ENCODE measurements around the gene PEX12.
"Not testable (repeated sequence)": the region's sequence is repeated elsewhere in the genome, so short reads cannot be mapped to it uniquely, and the experiment has no call there.

Gene PEX12

GRCh38 chr17:35578197-35578928, at the start of gene PEX12:
Gene PEX12 (minus strand): TSS chr17:35578571. CDS start chr17:35578021, 550 bp downstream.
- Mint-ChIP-seq H3K27me3 (ENCODE audit: low read depth) (no peaks in the 10 kb centered on the region), H3K4me3 (peak within 1 kb of the TSS; percentile 96), H3K36me3 (ENCODE audit: low read depth) (peaks cover 14% of the 10 kb centered on the region), H3K9me3 (no peaks in the 10 kb centered on the region), H3K27ac (peak within 1 kb of the TSS; percentile 96), H3K4me1 (ENCODE audit: low read depth) (peaks cover 14% of the 10 kb centered on the region)

- no peaks in the 10 kb centered on the region for H3K27me3 Mint-ChIP-seq (ENCODE audit: low read depth)
- peaks cover 5% of the 10 kb centered on the region for H3K4me1 Mint-ChIP-seq (ENCODE audit: low read depth)
- no peak overlapping the region for H3K4me3 Mint-ChIP-seq
- H3K9me3 Mint-ChIP-seq = no peaks in the 10 kb centered on the region
- peaks cover 36% of the 10 kb centered on the region for H3K36me3 Mint-ChIP-seq (ENCODE audit: low read depth)
- no peak overlapping the region for H3K27ac Mint-ChIP-seq
These were observed 49.0 kb upstream of the PEX12 start for GRCh38 chr17:35627417-35627816.

- H3K9me3 Mint-ChIP-seq = no peaks in the 10 kb centered on the region
- no peak overlapping the region for H3K27ac Mint-ChIP-seq
- no peak overlapping the region for H3K4me3 Mint-ChIP-seq
- no peaks in the 10 kb centered on the region for H3K4me1 Mint-ChIP-seq (ENCODE audit: low read depth)
- H3K27me3 Mint-ChIP-seq (ENCODE audit: low read depth) = no peaks in the 10 kb centered on the region
- peaks cover 20% of the 10 kb centered on the region for H3K36me3 Mint-ChIP-seq (ENCODE audit: low read depth)
These were observed 43.4 kb upstream of the PEX12 start for GRCh38 chr17:35621768-35622167.

- H3K27ac Mint-ChIP-seq = no peak overlapping the region
- H3K4me3 Mint-ChIP-seq = no peak overlapping the region
- no peaks in the 10 kb centered on the region for H3K9me3 Mint-ChIP-seq
- H3K4me1 Mint-ChIP-seq (ENCODE audit: low read depth) = no peaks in the 10 kb centered on the region
- peaks cover 11% of the 10 kb centered on the region for H3K36me3 Mint-ChIP-seq (ENCODE audit: low read depth)
- H3K27me3 Mint-ChIP-seq (ENCODE audit: low read depth) = no peaks in the 10 kb centered on the region
These were observed 40.3 kb upstream of the PEX12 start for GRCh38 chr17:35618628-35619027.

GRCh38 chr17:35617505-35617904, 39.1 kb upstream of the PEX12 start:
- Mint-ChIP-seq H3K27ac (no peak overlapping the region), H3K9me3 (no peaks in the 10 kb centered on the region), H3K4me1 (ENCODE audit: low read depth) (peaks cover 6% of the 10 kb centered on the region), H3K36me3 (ENCODE audit: low read depth) (peaks cover 16% of the 10 kb centered on the region), H3K27me3 (ENCODE audit: low read depth) (no peaks in the 10 kb centered on the region), H3K4me3 (no peak overlapping the region)

GRCh38 chr17:35616536-35616935, 38.2 kb upstream of the PEX12 start:
- no peak overlapping the region for H3K27ac Mint-ChIP-seq

GRCh38 chr17:35614810-35615209, 36.4 kb upstream of the PEX12 start:
- Mint-ChIP-seq H3K4me3 (no peak overlapping the region), H3K9me3 (no peaks in the 10 kb centered on the region), H3K27ac (no peak overlapping the region), H3K36me3 (ENCODE audit: low read depth) (peaks cover 22% of the 10 kb centered on the region), H3K4me1 (ENCODE audit: low read depth) (peaks cover 7% of the 10 kb centered on the region), H3K27me3 (ENCODE audit: low read depth) (no peaks in the 10 kb centered on the region)

More at GRCh38 chr17:35616536-35616935, 38.2 kb upstream of the PEX12 start:
- H3K4me3 Mint-ChIP-seq = no peak overlapping the region
- peaks cover 18% of the 10 kb centered on the region for H3K36me3 Mint-ChIP-seq (ENCODE audit: low read depth)
- no peaks in the 10 kb centered on the region for H3K9me3 Mint-ChIP-seq
- peaks cover 7% of the 10 kb centered on the region for H3K4me1 Mint-ChIP-seq (ENCODE audit: low read depth)
- no peaks in the 10 kb centered on the region for H3K27me3 Mint-ChIP-seq (ENCODE audit: low read depth)

- H3K27me3 Mint-ChIP-seq (ENCODE audit: low read depth) = no peaks in the 10 kb centered on the region
- no peak overlapping the region for H3K4me3 Mint-ChIP-seq
- no peaks in the 10 kb centered on the region for H3K9me3 Mint-ChIP-seq
- H3K4me1 Mint-ChIP-seq (ENCODE audit: low read depth) = peaks cover 7% of the 10 kb centered on the region
- H3K36me3 Mint-ChIP-seq (ENCODE audit: low read depth) = peaks cover 26% of the 10 kb centered on the region
- no peak overlapping the region for H3K27ac Mint-ChIP-seq
These were observed 34.7 kb upstream of the PEX12 start for GRCh38 chr17:35612924-35613521.

GRCh38 chr17:35610746-35611145, 32.4 kb upstream of the PEX12 start:
- not testable (repeated sequence) for H3K9me3 Mint-ChIP-seq; H3K4me3 Mint-ChIP-seq; H3K27me3 Mint-ChIP-seq (ENCODE audit: low read depth); H3K4me1 Mint-ChIP-seq (ENCODE audit: low read depth); H3K27ac Mint-ChIP-seq
- peaks cover 31% of the 10 kb centered on the region for H3K36me3 Mint-ChIP-seq (ENCODE audit: low read depth)

- H3K36me3 Mint-ChIP-seq (ENCODE audit: low read depth) = peaks cover 32% of the 10 kb centered on the region
- no peak overlapping the region for H3K4me3 Mint-ChIP-seq
- H3K9me3 Mint-ChIP-seq = no peaks in the 10 kb centered on the region
- peaks cover 7% of the 10 kb centered on the region for H3K4me1 Mint-ChIP-seq (ENCODE audit: low read depth)
- no peak overlapping the region for H3K27ac Mint-ChIP-seq
- no peaks in the 10 kb centered on the region for H3K27me3 Mint-ChIP-seq (ENCODE audit: low read depth)
These were observed 31.5 kb upstream of the PEX12 start for GRCh38 chr17:35609831-35610230.

- Mint-ChIP-seq H3K27me3 (ENCODE audit: low read depth) (no peaks in the 10 kb centered on the region), H3K4me1 (ENCODE audit: low read depth) (no peaks in the 10 kb centered on the region), H3K27ac (no peak overlapping the region), H3K36me3 (ENCODE audit: low read depth) (peaks cover 39% of the 10 kb centered on the region), H3K4me3 (no peak overlapping the region), H3K9me3 (no peaks in the 10 kb centered on the region)
These were observed 29.0 kb upstream of the PEX12 start for GRCh38 chr17:35607239-35607847.

- H3K27ac Mint-ChIP-seq = no peak overlapping the region
- no peak overlapping the region for H3K4me3 Mint-ChIP-seq
- no peaks in the 10 kb centered on the region for H3K27me3 Mint-ChIP-seq (ENCODE audit: low read depth)
- H3K9me3 Mint-ChIP-seq = no peaks in the 10 kb centered on the region
- H3K4me1 Mint-ChIP-seq (ENCODE audit: low read depth) = peaks cover 2% of the 10 kb centered on the region
- H3K36me3 Mint-ChIP-seq (ENCODE audit: low read depth) = peaks cover 42% of the 10 kb centered on the region
These were observed 27.3 kb upstream of the PEX12 start for GRCh38 chr17:35605678-35606077.

- H3K27ac Mint-ChIP-seq = no peak overlapping the region
- no peaks in the 10 kb centered on the region for H3K27me3 Mint-ChIP-seq (ENCODE audit: low read depth)
- H3K36me3 Mint-ChIP-seq (ENCODE audit: low read depth) = peaks cover 43% of the 10 kb centered on the region
- no peaks in the 10 kb centered on the region for H3K9me3 Mint-ChIP-seq
- H3K4me3 Mint-ChIP-seq = no peak overlapping the region
- H3K4me1 Mint-ChIP-seq (ENCODE audit: low read depth) = peaks cover 2% of the 10 kb centered on the region
These were observed 25.3 kb upstream of the PEX12 start for GRCh38 chr17:35603674-35604073.

- Mint-ChIP-seq H3K36me3 (ENCODE audit: low read depth) (peaks cover 54% of the 10 kb centered on the region), H3K27me3 (ENCODE audit: low read depth) (no peaks in the 10 kb centered on the region), H3K4me3 (no peak overlapping the region), H3K4me1 (ENCODE audit: low read depth) (peaks cover 8% of the 10 kb centered on the region), H3K27ac (no peak overlapping the region), H3K9me3 (no peaks in the 10 kb centered on the region)
These were observed 19.2 kb upstream of the PEX12 start for GRCh38 chr17:35597604-35598003.

All from T-helper 1 cell treated with Interleukin-12 subunit alpha and Interleukin-12 subunit beta and Interleukin-4 antibody, amounts not matched to agents 30 μg/mL and 1 μg/mL, for 36 hours (primary cell).